DMS153 treated with DMSO at 0.1 percent for 48 hours (cell line): ENCODE results near the gene DPYSL5.
"Not testable (repeated sequence)": the region's sequence is repeated elsewhere in the genome, so short reads cannot be mapped to it uniquely, and the experiment has no call there.

Experiments
- DNase-seq: peaks from one replicate; lab custom pipeline; 2025; ENCODE audit not compliant: unreplicated experiment; lab: John Stamatoyannopoulos, UW

DPYSL5 gene

GRCh38 chr2:26922405-26923188 is 74.7 kb downstream of the DPYSL5 start:
- peak; percentile 53 for DNase-seq

DNA sequence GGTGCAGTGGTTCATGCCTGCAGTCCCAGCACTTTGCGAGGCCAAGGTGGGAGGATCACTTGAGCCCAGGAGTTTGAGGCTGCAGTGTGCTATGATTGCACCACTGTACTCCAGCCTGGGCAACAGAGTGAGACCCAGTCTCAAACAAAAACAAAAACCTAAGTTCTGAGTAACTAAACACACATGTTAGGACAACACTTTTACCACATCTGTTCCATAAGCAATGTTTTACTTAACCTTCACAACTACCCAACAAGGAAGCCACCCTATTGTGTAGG is 75.2 kb downstream of the DPYSL5 start:
- not testable (repeated sequence) for DNase-seq

GRCh38 chr2:26924731-26925099 is 76.8 kb downstream of the DPYSL5 start:
- DNase-seq: no peak

- no peak for DNase-seq
Measured at GRCh38 chr2:26925100-26925791, 77.3 kb downstream of the DPYSL5 start.

- no peak for DNase-seq
Measured at GRCh38 chr2:26927221-26927620, 79.3 kb downstream of the DPYSL5 start.

DNA sequence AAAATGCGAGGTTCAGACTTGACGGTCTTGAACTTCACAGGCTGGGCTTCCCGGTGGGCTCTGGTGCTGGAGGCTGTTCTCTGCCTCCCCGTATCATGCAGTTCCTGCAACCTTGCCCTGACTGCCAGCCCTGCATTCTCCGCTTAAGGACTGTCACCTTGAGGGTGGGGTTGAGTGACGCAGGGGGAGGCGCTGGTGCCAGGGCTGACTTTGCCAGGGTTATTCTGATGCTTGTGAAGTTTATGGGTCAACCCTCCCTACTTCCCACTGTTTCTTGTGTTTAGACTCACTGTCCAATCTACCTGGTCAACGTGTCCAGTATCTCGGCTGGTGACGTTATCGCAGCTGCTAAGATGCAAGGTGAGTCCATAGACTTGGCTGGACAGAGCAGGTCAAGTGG is 85.0 kb downstream of the DPYSL5 start:
- no peak for DNase-seq

DNA sequence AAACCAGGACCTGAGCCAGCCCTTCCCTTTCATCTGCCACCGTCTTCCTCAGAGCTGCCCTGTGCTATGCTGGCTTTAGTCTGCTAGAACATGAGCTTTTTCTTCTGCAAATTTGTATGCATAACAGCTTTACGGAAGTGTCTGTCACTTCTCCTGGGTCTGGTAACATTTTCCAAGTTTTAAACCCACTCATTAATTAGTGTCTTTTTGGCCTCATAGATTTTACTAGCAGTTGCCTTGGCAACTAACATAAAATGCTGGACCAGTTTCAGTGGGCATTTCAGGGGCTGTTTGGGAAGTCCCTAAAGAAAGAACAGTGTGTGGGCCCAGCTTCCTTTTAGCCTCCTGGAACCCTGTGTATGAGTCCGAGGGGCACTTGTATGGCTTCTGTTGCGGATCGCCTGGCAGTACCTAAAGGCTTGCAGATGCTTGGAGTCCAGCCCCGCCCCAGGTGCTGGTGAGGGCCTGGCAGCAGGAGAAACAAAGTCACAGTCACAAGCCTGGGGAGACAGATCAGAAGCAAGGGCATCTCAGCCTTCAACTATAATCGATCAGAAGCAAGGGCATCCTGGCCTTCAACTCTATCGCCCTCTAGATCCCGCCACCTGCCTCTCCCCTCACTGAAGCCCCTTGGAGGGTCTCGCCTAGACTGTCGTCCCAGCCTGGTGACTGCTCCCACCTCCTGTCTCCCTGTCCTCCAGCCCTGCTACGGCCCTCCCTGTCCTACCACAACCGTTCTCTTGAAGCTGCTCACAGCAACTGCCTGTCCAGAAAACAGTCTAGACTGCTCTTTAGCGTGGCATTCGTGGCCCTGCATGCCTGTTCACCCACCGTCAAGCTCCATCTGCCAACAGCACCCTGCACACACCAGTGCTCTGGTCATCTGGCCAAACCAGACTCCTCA is 85.8 kb downstream of the DPYSL5 start:
- DNase-seq: no peak

GRCh38 chr2:26934335-26934724 is 86.4 kb downstream of the DPYSL5 start:
- no peak for DNase-seq

GRCh38 chr2:26934985-26935384 is 87.1 kb downstream of the DPYSL5 start:
- no peak for DNase-seq

DNA sequence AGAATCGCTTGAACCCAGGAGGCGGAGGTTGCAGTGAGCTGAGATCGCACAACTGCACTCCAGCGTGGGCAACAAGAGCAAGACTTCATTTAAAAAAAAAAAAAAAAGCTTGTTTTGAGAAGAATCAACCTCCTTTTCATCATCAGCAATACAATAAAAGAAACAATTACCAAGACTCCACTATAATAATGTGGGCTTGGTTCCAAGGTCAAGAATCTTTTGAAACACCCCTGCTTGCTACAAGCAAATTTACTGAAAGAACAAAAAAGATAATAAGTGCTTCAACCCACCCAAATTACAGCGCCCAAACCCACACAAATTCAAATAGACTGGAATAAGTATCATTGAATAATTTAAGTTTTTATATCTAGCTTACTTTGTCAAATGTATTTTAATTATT is 88.9 kb downstream of the DPYSL5 start:
- no peak for DNase-seq

DNA sequence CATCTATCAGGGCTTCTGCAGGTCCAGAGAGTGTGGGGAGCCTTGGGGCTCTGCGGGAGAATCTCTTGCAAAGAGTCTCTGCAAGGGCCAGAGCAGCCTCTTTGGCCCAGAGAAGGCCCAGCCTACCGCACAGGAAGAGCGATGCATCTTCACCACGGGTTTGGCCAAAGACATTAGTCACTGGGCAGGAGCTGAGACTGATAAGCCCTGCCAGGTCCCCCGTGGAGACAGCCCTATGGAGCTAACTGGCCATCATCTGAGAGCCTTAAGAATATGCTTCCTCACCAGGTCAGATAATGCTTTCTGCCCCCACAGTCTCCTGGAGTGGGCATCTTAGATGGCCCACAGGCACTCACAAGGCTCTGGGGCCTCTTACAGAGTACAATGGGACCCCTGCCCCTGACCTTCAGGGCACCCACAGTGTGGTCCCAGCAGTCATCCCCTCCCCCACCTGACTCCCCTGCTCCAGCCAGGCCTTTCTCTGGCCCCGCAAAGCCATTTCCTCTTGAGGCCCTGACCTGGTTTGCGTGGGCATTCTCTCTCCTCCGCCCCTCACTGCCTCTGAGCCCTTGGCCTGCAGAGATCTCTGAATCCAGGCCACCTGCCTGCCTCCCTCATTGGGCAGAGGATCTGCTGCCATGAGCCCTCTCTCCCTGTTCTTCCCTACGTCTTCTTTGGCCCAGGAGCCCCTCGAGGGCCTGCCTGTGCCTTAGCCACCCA is 90.6 kb downstream of the DPYSL5 start:
- DNase-seq: no peak

DNA sequence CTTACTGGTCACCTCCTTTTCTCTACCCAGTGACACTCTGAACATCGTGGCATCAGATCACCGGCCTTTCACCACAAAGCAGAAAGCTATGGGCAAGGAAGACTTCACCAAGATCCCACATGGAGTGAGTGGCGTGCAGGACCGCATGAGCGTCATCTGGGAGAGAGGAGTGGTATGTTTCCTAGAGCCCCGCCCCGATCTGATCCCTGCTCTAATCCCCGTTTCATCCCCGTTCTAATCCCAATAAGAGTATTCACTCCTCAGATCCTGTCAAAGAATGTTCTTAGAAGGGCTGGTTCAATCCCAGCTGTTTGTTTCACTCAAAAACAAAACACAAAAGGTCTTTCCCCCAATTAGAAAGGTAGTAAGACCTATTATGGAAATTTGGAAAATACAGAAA is 92.1 kb downstream of the DPYSL5 start:
- no peak for DNase-seq

DNA sequence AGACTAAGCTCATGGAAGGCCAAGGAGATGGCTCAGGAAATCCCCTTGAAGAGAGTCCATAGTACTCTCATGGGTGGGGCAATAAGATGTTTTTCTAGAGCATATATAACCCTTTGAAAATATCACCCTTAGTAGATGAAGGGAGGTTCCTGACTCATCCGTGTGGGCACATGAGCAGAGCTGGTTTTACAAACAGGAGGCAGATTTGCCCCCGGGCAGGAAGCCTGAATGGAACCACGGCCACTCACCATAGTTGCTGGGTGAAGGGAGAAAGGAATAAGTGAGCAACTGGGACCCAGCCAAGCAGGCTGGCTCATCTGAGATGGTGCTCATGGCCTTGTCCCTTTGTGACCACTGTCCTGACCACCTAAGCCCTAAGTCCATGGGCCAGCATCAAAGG is 93.6 kb downstream of the DPYSL5 start:
- DNase-seq: no peak

DNA sequence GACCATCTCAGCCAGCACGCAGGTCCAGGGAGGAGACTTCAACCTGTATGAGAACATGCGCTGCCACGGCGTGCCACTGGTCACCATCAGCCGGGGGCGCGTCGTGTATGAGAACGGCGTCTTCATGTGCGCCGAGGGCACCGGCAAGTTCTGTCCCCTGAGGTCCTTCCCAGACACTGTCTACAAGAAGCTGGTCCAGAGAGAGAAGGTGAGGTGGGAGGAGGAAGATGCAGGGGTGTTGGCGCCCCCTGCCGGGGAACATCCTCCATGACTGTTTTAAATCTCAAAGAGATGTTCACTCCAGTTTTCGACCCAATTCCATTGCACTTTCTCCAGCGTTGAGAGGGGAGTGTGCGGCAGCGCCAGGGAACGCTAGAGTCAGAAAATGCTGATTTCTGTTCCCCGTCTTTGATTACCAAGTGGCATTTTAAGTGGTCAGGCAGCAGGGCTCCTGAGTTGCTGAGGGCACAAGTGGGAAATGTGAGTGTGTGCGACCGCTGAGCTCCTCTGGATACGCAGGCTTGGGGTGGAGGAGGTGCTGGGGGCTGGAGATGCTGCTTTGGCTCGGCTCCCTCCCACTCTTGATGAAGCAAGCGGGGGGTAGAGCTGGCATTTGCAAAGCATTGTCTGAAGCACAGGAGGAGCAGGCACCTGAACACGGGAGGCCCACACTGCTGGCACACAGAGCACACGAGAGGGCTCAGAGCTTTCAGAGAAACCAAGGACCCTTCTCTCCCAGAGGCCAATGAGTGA is 94.8 kb downstream of the DPYSL5 start:
- peak; percentile 39 for DNase-seq

- DNase-seq: no peak
Measured at GRCh38 chr2:26945991-26946750, 98.2 kb downstream of the DPYSL5 start.

GRCh38 chr2:26946841-26947784 is 99.2 kb downstream of the DPYSL5 start:
- DNase-seq: no peak

DNA sequence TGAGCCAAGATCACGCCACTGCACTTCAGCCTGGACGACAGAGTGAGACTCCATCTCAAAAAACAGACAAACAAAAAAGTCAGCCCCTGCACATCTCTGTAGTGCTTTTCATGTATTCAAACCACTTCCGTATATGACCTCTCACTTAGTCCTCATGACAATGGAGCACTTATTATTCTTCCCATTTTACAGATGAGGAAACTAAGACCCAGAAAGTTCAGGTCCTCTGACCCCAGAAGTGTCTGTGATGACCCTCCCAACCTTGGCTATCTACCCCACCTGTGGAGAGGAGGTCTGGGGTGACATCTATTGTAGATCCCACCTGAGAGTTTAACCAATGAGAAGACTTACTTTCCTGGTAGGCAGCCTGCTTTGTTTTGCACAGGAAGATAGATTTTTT is 100.9 kb downstream of the DPYSL5 start:
- no peak for DNase-seq

- no peak for DNase-seq
Measured at GRCh38 chr2:26950246-26950645, 102.3 kb downstream of the DPYSL5 start.

- no peak for DNase-seq
Measured at GRCh38 chr2:26951236-26951635, 103.3 kb downstream of the DPYSL5 start.
